ENCODE measurements around the gene ALKBH7. TPM values are rescaled to one million over a fixed set of nuclear protein-coding genes. Genes with fewer than 3 reads are reported as not detected.

ALKBH7 gene
- total and polyA plus RNA-seq, 2 experiments from 2014 or later, result 75.4 to 76.1 TPM

GRCh38 chr19:6415591-6416190, 43.1 kb downstream of the ALKBH7 start:
- Mint-ChIP-seq H3K36me3 (ENCODE audit: low read depth) (peaks cover 76% of the 10 kb centered on the region), H3K4me1 (peaks cover 21% of the 10 kb centered on the region), H3K9me3 (no peaks in the 10 kb centered on the region; the same call in 2 of the 3 replicates), H3K4me3 (no peak overlapping the region), H3K27ac (no peak overlapping the region), H3K27me3 (ENCODE audit: insufficient read depth, low read depth, poor library complexity) (peaks cover 10% of the 10 kb centered on the region)
- Histone ChIP-seq H3K4me1 (ENCODE audit: insufficient read depth) (peaks cover 10% of the 10 kb centered on the region), H3K27ac (ENCODE audit: low read depth) (no peak overlapping the region; the same call in 1 of the 2 replicates), H4K20me1 (replicated peaks; ENCODE audit: insufficient read depth) (peaks cover 24% of the 10 kb centered on the region; the same call in 1 of the 2 replicates), H3K4me2 (no peak overlapping the region), H3K79me2 (replicated peaks; ENCODE audit: insufficient read depth) (peaks cover 26% of the 10 kb centered on the region), H3F3A (replicated peaks; ENCODE audit: low read depth) (peaks cover 24% of the 10 kb centered on the region), H3K27me3 (ENCODE audit: insufficient read depth) (no peaks in the 10 kb centered on the region), H3K4me3 (no peak overlapping the region), H3K9me2 (ENCODE audit: insufficient read depth) (no peaks in the 10 kb centered on the region), H3K36me3 (ENCODE audit: insufficient read depth) (peaks cover 33% of the 10 kb centered on the region), H2AFZ (no peak overlapping the region)
- TF ChIP-seq EZH2 (IDR thresholded peaks at IDR 0.05; ENCODE audit: low read depth, unreplicated experiment), result no peak
- TF ChIP-seq NANOG (IDR thresholded peaks at IDR 0.05; ENCODE audit: borderline replicate concordance), result no peak
- no peak for TF ChIP-seq ZNF331 (CRISPR knock-in tag; IDR thresholded peaks at IDR 0.05; ENCODE audit: low read depth)
- ATAC-seq (no peak), DNase-seq (ENCODE audit: low spot score) (no peak)

GRCh38 chr19:6416658-6417405, 44.2 kb downstream of the ALKBH7 start:
- peaks cover 38% of the 10 kb centered on the region for H3K36me3 ChIP-seq (ENCODE audit: insufficient read depth)
- H3K36me3 Mint-ChIP-seq (ENCODE audit: low read depth), result peaks cover 88% of the 10 kb centered on the region

More at GRCh38 chr19:6416658-6417405, 44.2 kb downstream of the ALKBH7 start:
- TF ChIP-seq CTCF (conservative IDR thresholded peaks at IDR 0.05; ENCODE audit: low read depth in 2 of 2), result no peak
- TF ChIP-seq ZNF462 (CRISPR knock-in tag; IDR thresholded peaks at IDR 0.05), result no peak
- TF ChIP-seq EZH2 (IDR thresholded peaks at IDR 0.05; ENCODE audit: low read depth, unreplicated experiment), result no peak
- TF ChIP-seq EZH2phosphoT487 (IDR thresholded peaks at IDR 0.05; ENCODE audit: unreplicated experiment), result no peak
- TF ChIP-seq ZNF114 (CRISPR knock-in tag; IDR thresholded peaks at IDR 0.05), result no peak
- ATAC-seq (no peak), DNase-seq (ENCODE audit: low spot score) (no peak)
- H3F3A ChIP-seq (replicated peaks; ENCODE audit: low read depth), result peaks cover 24% of the 10 kb centered on the region
- no peak overlapping the region for H3K4me3 ChIP-seq
- Mint-ChIP-seq H3K9me3 (no peaks in the 10 kb centered on the region; the same call in 2 of the 3 replicates), H3K27ac (no peak overlapping the region), H3K4me1 (peaks cover 21% of the 10 kb centered on the region), H3K4me3 (no peak overlapping the region), H3K27me3 (ENCODE audit: insufficient read depth, low read depth, poor library complexity) (peaks cover 10% of the 10 kb centered on the region)
- H4K20me1 ChIP-seq (replicated peaks; ENCODE audit: insufficient read depth), result peaks cover 34% of the 10 kb centered on the region
- no peak overlapping the region for H2AFZ ChIP-seq
- no peaks in the 10 kb centered on the region for H3K9me2 ChIP-seq (ENCODE audit: insufficient read depth)
- peaks cover 37% of the 10 kb centered on the region for H3K79me2 ChIP-seq (replicated peaks; ENCODE audit: insufficient read depth)
- H3K27ac ChIP-seq (ENCODE audit: low read depth), result no peak overlapping the region
- H3K27me3 ChIP-seq (ENCODE audit: insufficient read depth), result no peaks in the 10 kb centered on the region
- H3K4me2 ChIP-seq, result no peak overlapping the region
- peaks cover 10% of the 10 kb centered on the region for H3K4me1 ChIP-seq (ENCODE audit: insufficient read depth)
